Lower leg skin (tissue), 4 donors: Measurements from ENCODE around the gene SPPL3. TPM values are rescaled to one million over a fixed set of nuclear protein-coding genes. Genes with fewer than 3 reads are reported as not detected.

ENCODE experiments used
- DNase-seq, 2 donors: peaks; one replicate each; pipeline ENCODE4 v3.0.0-alpha.2; 2019; ENCODE audit warnings: low spot score in 2 of 2
- H3K4me3 ChIP-seq: fragments of 200-600 bp; sonication (generic); 2 replicates; pipeline ENCODE4 v1.5.1; 2017; ENCODE audit warnings: mild to moderate bottlenecking, low read depth; ENCODE audit not compliant: poor library complexity, severe bottlenecking
- POLR2A ChIP-seq, 2 donors: fragments of 450-650 bp; IDR thresholded peaks; one replicate each; pipeline ENCODE4 v1.6.1; 2016 to 2017; ENCODE audit warnings: antibody characterized with exemption in 2 of 2, mild to moderate bottlenecking in 1 of 2, moderate library complexity in 1 of 2
- WGBS, 2 donors: methylation state at CpG; one replicate each; pipeline ENCODE4 v1.1.5; 2018; 5-methylcytosine and 5-hydroxymethylcytosine counted together
- intact Hi-C: fragments of 100-400 bp; cut with DNase I; formaldehyde crosslinking; loops from one replicate; pipeline ENCODE4 v1.15.0; 2023; ENCODE audit warnings: low total_unique reads
- total RNA-seq, 4 donors: library from RNA; depleted of rRNA; stranded (reverse); fragments of >200 nt; gene quantifications; one replicate each; pipeline ENCODE4 v1.1.0, GENCODE V29; 2016
- TF ChIP-seq, protein P1 (sequence below), 3 donors: fragments of 450-650 bp; IDR thresholded peaks; one replicate each; pipeline ENCODE4 v1.5.1; 2016; ENCODE audit warnings: antibody characterized with exemption in 3 of 3, mild to moderate bottlenecking in 3 of 3, moderate library complexity in 2 of 3

Gene SPPL3
- total RNA-seq, 4 donors from 2014 or later, result 47.3 to 59.0 (median 52.4) TPM

DNA sequence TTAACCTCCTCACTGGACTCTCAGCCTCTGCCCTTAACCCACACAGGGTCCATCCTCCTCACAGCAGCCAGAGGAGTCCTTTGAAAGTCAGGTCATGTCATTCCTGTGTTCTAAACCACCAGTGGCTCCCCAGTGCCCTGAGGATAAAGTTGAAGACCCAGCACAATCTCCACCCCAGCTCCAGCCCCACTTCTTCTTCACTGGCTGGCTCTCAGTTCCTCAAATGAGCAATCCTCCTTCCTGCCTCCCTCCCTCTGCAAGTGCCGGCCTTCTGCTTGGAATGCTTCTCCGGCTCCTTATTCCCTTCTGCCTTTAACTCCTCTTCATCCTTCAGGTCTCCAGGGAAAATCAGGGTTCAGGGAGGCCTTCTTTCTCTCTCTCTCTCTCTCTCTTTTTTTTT lies 32.0 kb upstream of the SPPL3 start:
- intact Hi-C loops, result no loop called here
- DNase-seq, result peak in 1 of 2 donors; percentile 33
- 49 to 51% methylated on average over 2 of the region's 2 CpGs for WGBS, 2 donors
- no peak overlapping the region for H3K4me3 ChIP-seq
- TF ChIP-seq, protein P1, sequence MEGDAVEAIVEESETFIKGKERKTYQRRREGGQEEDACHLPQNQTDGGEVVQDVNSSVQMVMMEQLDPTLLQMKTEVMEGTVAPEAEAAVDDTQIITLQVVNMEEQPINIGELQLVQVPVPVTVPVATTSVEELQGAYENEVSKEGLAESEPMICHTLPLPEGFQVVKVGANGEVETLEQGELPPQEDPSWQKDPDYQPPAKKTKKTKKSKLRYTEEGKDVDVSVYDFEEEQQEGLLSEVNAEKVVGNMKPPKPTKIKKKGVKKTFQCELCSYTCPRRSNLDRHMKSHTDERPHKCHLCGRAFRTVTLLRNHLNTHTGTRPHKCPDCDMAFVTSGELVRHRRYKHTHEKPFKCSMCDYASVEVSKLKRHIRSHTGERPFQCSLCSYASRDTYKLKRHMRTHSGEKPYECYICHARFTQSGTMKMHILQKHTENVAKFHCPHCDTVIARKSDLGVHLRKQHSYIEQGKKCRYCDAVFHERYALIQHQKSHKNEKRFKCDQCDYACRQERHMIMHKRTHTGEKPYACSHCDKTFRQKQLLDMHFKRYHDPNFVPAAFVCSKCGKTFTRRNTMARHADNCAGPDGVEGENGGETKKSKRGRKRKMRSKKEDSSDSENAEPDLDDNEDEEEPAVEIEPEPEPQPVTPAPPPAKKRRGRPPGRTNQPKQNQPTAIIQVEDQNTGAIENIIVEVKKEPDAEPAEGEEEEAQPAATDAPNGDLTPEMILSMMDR (IDR thresholded peaks at IDR 0.05), result no peak
- no peak for TF ChIP-seq POLR2A (IDR thresholded peaks at IDR 0.05)

DNA sequence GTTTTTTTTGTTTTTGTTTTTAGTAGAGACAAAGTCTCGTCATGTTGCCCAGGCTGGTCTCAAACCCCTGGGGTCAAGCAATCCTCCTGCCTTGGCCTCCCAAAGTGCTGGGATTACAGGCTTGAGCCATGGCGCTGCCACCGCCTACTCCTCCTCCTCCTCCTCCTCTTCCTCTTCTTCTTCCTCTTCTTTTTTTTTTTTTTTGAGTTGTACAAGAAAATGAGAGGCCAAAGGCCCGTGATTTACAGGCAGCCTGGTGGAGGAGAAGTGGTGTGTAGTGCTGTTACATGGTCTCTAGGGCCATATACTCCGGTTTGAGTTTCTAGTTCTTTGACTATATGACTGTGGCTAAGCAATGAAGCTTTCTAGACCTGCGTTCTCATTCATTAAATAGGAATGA lies 29.6 kb upstream of the SPPL3 start:
- no peak for DNase-seq
- 82% methylated on average over 6 of the region's 6 CpGs for WGBS, 2 donors
- H3K4me3 ChIP-seq, result no peak overlapping the region
- TF ChIP-seq, protein P1 (IDR thresholded peaks at IDR 0.05), result no peak
- TF ChIP-seq POLR2A (IDR thresholded peaks at IDR 0.05), result no peak
- intact Hi-C loops, result no loop called here

DNA sequence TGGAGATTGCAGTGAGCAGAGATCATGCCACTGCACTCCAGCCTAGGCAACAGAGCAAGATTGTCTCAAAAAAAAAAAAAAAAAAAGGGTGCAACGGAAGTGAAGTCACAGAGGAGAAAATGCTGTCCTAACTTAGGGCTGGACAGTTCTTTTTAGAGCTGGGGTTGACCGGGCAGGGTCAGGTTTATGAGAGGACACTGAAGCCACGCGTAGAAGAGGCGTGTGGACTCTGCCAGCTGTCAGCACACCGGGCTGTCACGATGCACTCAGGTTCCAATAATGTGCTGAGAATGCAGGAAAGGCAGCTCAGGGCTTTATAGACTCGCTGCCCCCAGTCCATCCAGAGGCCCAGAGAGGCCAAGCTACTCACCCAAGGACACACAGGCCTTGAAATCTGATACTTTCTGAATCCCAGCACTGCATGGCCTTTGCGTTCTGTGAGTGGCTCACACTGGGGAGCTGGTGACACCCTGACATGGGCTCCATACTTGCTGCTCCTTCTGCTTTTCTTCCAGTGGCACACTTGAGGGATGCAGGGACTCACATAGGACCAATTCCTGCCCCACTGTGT lies 28.9 kb upstream of the SPPL3 start:
- H3K4me3 ChIP-seq, result no peak overlapping the region
- TF ChIP-seq POLR2A (IDR thresholded peaks at IDR 0.05), result no peak
- TF ChIP-seq, protein P1 (IDR thresholded peaks at IDR 0.05), result no peak
- 70 to 77% methylated on average over 9 of the region's 9 CpGs for WGBS, 2 donors
- intact Hi-C loops, result no loop called here
- DNase-seq, result no peak

DNA sequence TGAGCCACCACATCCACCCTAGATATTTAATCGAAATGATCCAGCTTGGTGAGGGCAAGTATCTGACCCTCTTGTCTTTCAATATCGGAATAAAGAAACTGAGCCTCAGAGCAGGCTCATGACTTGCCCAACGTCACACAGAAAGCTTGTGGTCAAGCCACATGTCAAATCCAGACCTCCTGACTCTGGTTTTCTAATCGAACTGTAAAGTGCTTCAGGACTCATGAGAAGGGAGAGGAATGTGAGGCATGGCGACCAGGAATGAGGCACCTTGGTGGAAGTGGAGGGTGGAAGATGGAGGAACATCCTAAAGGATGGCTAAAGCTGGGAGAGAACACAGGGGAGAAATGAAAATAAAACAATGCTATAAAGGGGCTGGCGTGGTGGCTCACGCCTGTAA lies 27.9 kb upstream of the SPPL3 start:
- no peak overlapping the region for H3K4me3 ChIP-seq
- DNase-seq, result no peak
- intact Hi-C loops, result no loop called here
- 87 to 88% methylated on average over 7 of the region's 7 CpGs for WGBS, 2 donors
- no peak for TF ChIP-seq POLR2A (IDR thresholded peaks at IDR 0.05)
- TF ChIP-seq, protein P1 (IDR thresholded peaks at IDR 0.05), result no peak

DNA sequence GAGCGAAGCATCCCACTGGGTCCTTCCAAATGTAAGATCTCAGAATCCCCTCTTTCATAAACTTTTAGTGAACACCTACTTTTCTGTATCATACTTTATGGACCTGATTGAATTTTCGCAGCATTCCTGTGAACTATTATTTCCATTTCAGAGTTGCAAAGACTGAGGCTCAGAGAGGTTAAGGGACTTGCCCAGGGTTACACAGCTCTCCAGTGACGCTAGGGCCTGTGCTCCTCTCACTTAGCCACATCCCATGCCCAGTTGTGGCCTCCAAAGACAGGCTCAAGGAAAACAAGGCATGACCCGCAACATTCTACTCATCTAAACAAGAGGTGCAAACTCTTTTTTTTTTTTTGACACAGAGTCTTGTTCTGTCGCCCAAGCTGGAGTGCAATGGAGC lies 25.9 kb upstream of the SPPL3 start:
- DNase-seq, result no peak
- no peak for TF ChIP-seq POLR2A (IDR thresholded peaks at IDR 0.05)
- TF ChIP-seq, protein P1 (IDR thresholded peaks at IDR 0.05), result no peak
- intact Hi-C loops, result no loop called here
- WGBS, 2 donors, result 93 to 95% methylated on average over 5 of the region's 5 CpGs
- no peak overlapping the region for H3K4me3 ChIP-seq
